Duodenal mucosa (tissue), 2 donors: ENCODE results near the gene TFPI.
A peak's percentile ranks its signal among the peaks of the same experiment; 100 is the strongest.
"Not testable (repeated sequence)": the region's sequence is repeated elsewhere in the genome, so short reads cannot be mapped to it uniquely, and the experiment has no call there.

ENCODE experiments used
- H3K27ac ChIP-seq: one replicate; pipeline ENCODE4 v1.7.0; 2013; ENCODE audit warnings: low read depth, low read length
- H3K27me3 ChIP-seq, 2 donors: one replicate each; pipeline ENCODE4 v1.7.0; 2013; ENCODE audit warnings: low read length in 2 of 2, control low read depth in 1 of 2; ENCODE audit not compliant: insufficient read depth in 2 of 2, control insufficient read depth in 1 of 2
- H3K36me3 ChIP-seq, 2 donors: one replicate each; pipeline ENCODE4 v1.7.0; 2013; ENCODE audit warnings: low read length in 2 of 2, control low read depth in 1 of 2; ENCODE audit not compliant: insufficient read depth in 2 of 2, control insufficient read depth in 1 of 2
- H3K4me1 ChIP-seq, 2 donors: one replicate each; pipeline ENCODE4 v1.7.0; 2013; ENCODE audit warnings: low read length in 2 of 2, control low read depth in 1 of 2; ENCODE audit not compliant: insufficient read depth in 2 of 2, control insufficient read depth in 1 of 2
- H3K4me3 ChIP-seq, 2 donors: one replicate each; pipeline ENCODE4 v1.7.0; 2013; ENCODE audit warnings: low read length in 2 of 2, low read depth in 1 of 2
- H3K9ac ChIP-seq, 2 donors: one replicate each; pipeline ENCODE4 v1.7.0; 2013; ENCODE audit warnings: low read length in 2 of 2, low read depth in 1 of 2
- H3K9me3 ChIP-seq, 2 donors: one replicate each; pipeline ENCODE4 v1.7.0; 2013; ENCODE audit warnings: low read length in 2 of 2, control low read depth in 1 of 2; ENCODE audit not compliant: control insufficient read depth in 1 of 2

TFPI gene

DNA sequence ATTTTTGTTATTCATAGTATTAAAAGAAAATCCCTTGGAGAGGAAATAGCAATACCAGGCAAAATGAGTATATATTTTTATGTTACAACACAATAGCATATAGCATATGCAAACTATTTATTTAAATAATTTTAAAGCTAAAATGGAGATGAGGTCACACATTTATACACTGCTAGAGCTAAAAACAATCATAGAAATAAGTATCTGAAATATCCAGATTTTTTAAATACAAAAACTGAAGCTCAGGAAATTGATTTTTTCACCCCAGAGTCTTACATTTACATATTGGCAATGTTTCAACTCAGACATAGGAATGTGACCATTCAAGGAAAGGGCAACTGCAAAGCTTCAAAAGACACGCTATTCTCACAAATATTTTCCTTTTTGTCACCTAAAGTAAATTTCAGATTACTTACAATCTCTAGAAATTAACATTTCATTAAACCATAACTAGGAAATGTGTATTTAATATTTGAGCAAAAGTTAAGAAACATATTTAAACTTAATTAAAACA lies 8.9 kb downstream of the TFPI start:
- peaks cover 12 to 22% of the 10 kb centered on the region in 2 donors for H3K4me1 ChIP-seq
- H3K9ac ChIP-seq: no peak overlapping the region
- no peak overlapping the region for H3K27ac ChIP-seq
- H3K9me3 ChIP-seq: no peaks in the 10 kb centered on the region
- no peaks in the 10 kb centered on the region for H3K27me3 ChIP-seq
- H3K36me3 ChIP-seq: no peaks in the 10 kb centered on the region
- no peak overlapping the region for H3K4me3 ChIP-seq

GRCh38 chr2:187544371-187545080 lies 9.7 kb downstream of the TFPI start:
- no peak overlapping the region for H3K27ac ChIP-seq
- H3K4me1 ChIP-seq: peaks cover 12 to 22% of the 10 kb centered on the region in 2 donors
- no peaks in the 10 kb centered on the region for H3K9me3 ChIP-seq
- H3K4me3 ChIP-seq: no peak overlapping the region
- H3K9ac ChIP-seq: no peak overlapping the region
- H3K36me3 ChIP-seq: no peaks in the 10 kb centered on the region
- H3K27me3 ChIP-seq: no peaks in the 10 kb centered on the region

GRCh38 chr2:187543488-187543887 lies 10.7 kb downstream of the TFPI start:
- Histone ChIP-seq H3K27ac (no peak overlapping the region), H3K9ac (no peak overlapping the region), H3K36me3 (no peaks in the 10 kb centered on the region), H3K4me3 (no peak overlapping the region), H3K27me3 (no peaks in the 10 kb centered on the region), H3K9me3 (no peaks in the 10 kb centered on the region), H3K4me1 (peaks cover 12 to 22% of the 10 kb centered on the region in 2 donors)

DNA sequence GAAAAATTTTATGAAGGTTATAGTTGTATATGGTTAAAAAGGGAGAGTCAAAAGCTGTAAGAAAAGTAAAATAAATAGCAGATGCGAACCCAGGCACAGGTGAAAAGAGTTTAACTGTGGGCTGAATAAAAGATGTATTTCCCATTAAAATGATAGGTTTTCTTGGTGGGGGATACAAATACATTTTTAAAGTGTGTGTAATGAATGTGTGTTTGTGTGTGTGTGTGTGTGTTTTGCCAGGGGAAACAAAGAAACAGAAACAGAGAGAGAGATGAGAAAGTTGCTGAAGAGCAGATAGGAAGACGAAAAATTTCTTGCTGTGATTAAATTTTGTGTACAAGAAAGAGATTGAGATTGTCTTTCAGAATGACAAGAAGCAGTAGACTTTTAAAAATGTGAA lies 12.1 kb downstream of the TFPI start:
- Histone ChIP-seq H3K4me3 (no peak overlapping the region), H3K9me3 (no peaks in the 10 kb centered on the region), H3K36me3 (no peaks in the 10 kb centered on the region), H3K27me3 (no peaks in the 10 kb centered on the region), H3K4me1 (peaks cover 12 to 22% of the 10 kb centered on the region in 2 donors), H3K27ac (peak overlapping the region; percentile 33), H3K9ac (peak overlapping the region in 1 of 2 donors; percentile 4)

GRCh38 chr2:187541086-187542085 lies 12.8 kb downstream of the TFPI start:
- Histone ChIP-seq H3K9me3 (no peaks in the 10 kb centered on the region), H3K4me3 (peak overlapping the region in 1 of 2 donors; percentile 19), H3K36me3 (no peaks in the 10 kb centered on the region), H3K27ac (peak overlapping the region; percentile 33), H3K9ac (peak overlapping the region in 1 of 2 donors; percentile 4), H3K4me1 (peaks cover 12 to 22% of the 10 kb centered on the region in 2 donors), H3K27me3 (no peaks in the 10 kb centered on the region)

- not testable (repeated sequence) for H3K27ac ChIP-seq, H3K4me3 ChIP-seq, H3K9ac ChIP-seq, H3K9me3 ChIP-seq, H3K27me3 ChIP-seq, H3K36me3 ChIP-seq
- peaks cover 3 to 13% of the 10 kb centered on the region in 2 donors for H3K4me1 ChIP-seq
Measured at GRCh38 chr2:187538222-187538621, 16.0 kb downstream of the TFPI start.

- not testable (repeated sequence) for H3K9ac ChIP-seq, H3K27ac ChIP-seq, H3K4me3 ChIP-seq, H3K9me3 ChIP-seq, H3K27me3 ChIP-seq, H3K4me1 ChIP-seq, H3K36me3 ChIP-seq
Measured at GRCh38 chr2:187535381-187535780, 18.9 kb downstream of the TFPI start.

GRCh38 chr2:187532333-187533120 lies 21.7 kb downstream of the TFPI start:
- no peak overlapping the region for H3K9ac ChIP-seq
- no peak overlapping the region for H3K4me3 ChIP-seq
- H3K4me1 ChIP-seq: no peaks in the 10 kb centered on the region
- H3K36me3 ChIP-seq: no peaks in the 10 kb centered on the region
- no peaks in the 10 kb centered on the region for H3K27me3 ChIP-seq
- peaks cover 0 to 5% of the 10 kb centered on the region in 2 donors for H3K9me3 ChIP-seq
- no peak overlapping the region for H3K27ac ChIP-seq

DNA sequence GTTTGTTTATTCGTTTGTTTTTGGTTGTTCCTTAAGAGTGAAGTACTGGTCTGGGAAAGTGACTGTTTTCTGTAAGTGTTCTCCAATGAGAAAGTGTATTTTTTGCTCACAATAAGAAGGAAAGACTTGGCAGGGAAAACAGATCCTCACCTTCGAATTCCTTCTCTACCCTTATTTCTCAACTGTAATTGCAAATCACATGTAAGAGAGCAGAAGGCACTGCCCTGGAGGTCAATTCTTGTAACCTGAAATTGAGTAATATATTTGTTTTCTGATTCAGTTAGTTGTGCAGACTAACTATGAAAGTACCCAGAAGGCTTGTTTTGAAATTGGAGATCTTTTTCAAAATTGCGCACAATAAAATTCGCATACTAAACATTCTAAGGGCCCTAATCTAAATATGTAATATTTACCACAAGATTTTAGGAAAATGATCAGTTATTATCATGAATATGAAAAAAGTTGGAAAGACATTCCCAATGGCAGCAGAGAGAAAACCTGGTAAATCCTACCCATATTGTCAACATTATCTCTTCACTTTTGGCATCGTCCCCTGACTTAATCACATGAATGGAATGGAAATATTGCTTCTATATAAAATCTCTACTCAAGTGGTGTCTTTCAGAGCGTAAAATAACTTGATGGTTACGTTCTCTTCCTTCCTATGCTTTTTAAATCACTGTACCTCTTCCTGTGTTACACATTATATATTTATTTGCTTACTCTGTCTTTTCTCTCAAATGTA lies 24.1 kb downstream of the TFPI start:
- H3K27ac ChIP-seq: no peak overlapping the region
- H3K9me3 ChIP-seq: no peaks in the 10 kb centered on the region
- no peaks in the 10 kb centered on the region for H3K27me3 ChIP-seq
- H3K36me3 ChIP-seq: no peaks in the 10 kb centered on the region
- H3K4me3 ChIP-seq: no peak overlapping the region
- no peaks in the 10 kb centered on the region for H3K4me1 ChIP-seq
- H3K9ac ChIP-seq: no peak overlapping the region
